Neural cell (in vitro differentiated cells): ENCODE results near the gene DPP6.

ENCODE experiments used
- EP300 ChIP-seq: fragments of 450-650 bp; conservative IDR thresholded peaks from 2 replicates; pipeline ENCODE4 v1.6.1; 2014; ENCODE audit warnings: antibody characterized with exemption, mild to moderate bottlenecking, moderate library complexity; ENCODE audit not compliant: poor library complexity, severe bottlenecking
- EZH2 ChIP-seq: fragments of 200-600, 300-800 bp; shearing (Covaris generic), sonication (generic); IDR thresholded peaks from 2 replicates; pipeline ENCODE4 v1.6.1; 2014; ENCODE audit warnings: antibody characterized with exemption, low read length, borderline replicate concordance, mild to moderate bottlenecking; ENCODE audit not compliant: insufficient read depth, poor library complexity, severe bottlenecking
- TF ChIP-seq, protein P1 (sequence below): fragments of 450-650 bp; IDR thresholded peaks from 2 replicates; pipeline ENCODE4 v1.5.1; 2014; ENCODE audit warnings: antibody characterized with exemption, mild to moderate bottlenecking, moderate library complexity; ENCODE audit not compliant: poor library complexity, severe bottlenecking

DNA sequence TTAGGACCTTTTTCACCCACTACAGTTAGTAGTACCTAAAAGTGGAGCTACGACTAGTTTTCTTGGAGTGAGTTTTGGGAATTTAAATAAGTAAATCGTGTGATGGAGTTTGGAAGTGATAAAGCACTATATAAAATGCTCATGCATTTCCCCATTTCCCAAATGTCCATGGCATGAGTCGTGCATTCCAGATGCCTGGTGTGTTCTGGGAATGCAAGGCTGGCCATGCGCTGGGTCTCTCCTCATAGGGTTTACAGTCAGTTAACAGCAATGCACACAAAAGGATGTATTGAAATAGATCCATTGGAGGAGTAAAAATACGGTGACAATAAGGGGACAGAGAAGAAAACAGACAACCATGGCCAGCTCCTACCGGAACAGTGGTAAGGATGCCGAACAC lies 149.8 kb downstream of the DPP6 start:
- TF ChIP-seq EP300, result no peak
- TF ChIP-seq, protein P1, sequence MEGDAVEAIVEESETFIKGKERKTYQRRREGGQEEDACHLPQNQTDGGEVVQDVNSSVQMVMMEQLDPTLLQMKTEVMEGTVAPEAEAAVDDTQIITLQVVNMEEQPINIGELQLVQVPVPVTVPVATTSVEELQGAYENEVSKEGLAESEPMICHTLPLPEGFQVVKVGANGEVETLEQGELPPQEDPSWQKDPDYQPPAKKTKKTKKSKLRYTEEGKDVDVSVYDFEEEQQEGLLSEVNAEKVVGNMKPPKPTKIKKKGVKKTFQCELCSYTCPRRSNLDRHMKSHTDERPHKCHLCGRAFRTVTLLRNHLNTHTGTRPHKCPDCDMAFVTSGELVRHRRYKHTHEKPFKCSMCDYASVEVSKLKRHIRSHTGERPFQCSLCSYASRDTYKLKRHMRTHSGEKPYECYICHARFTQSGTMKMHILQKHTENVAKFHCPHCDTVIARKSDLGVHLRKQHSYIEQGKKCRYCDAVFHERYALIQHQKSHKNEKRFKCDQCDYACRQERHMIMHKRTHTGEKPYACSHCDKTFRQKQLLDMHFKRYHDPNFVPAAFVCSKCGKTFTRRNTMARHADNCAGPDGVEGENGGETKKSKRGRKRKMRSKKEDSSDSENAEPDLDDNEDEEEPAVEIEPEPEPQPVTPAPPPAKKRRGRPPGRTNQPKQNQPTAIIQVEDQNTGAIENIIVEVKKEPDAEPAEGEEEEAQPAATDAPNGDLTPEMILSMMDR, result no peak
- no peak for TF ChIP-seq EZH2
